Measurements from ENCODE around the gene CACNA2D2.

Gene CACNA2D2

DNA sequence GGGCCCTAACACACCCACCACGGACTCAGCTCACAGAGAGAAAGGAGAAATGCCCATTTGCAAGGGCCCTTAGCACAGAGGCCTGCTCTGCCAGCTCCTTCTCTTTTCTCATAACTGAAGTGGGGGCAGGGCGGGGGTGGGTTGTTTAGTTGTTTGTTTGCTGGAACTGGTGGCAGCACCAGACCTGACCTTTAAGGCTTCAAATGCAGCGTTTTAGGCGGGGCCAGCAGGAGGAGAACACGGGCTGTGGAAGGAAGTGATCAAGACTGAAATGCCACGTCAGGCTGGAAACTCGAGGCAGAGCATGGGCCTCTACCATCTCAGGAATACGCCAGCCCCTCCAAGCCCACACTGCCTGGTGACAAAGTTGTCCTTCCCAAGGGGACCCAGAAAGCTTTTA is 9.3 kb downstream of the CACNA2D2 start:
- DNase-seq = no peak

DNA sequence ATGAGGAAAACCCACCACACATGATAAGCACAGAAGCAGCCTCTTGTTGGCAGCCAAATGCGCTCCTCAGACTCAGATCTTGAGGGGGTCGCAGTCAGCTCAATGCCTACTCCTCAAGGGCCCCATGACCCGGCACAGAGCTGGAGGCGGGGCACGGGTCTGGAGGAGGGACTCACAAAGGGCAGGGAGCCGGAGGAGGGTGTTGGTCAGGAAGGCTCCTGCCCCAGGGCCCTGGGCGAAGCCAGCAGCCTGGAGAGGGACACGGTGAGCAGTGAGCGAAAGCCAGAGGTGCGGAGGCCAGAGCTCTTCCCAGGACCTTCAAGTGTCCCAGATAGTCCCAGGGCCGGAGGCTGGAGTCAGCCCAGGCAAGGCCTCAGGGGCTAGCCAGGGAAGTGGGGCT is 9.8 kb downstream of the CACNA2D2 start:
- DNase-seq = no peak

DNA sequence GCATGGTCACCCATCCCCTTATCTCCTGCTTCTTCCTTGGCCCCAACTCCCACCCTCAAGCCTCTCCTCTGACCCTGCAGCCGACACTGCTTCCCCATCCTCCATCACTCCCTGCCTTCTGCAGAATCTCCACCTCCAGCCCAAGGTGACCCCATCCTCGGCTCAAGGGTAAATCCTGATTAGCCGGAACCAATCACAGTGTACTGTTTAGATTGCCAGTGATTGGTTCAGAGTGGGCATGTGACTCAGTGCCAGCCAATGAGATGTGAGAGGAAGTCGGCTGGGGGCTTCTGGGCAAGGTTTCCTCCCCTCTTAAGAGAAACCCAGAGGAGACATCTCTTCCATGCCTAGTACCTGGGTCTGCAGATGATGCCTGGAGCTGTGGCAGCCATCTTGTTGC is 10.3 kb downstream of the CACNA2D2 start:
- no peak for DNase-seq

DNA sequence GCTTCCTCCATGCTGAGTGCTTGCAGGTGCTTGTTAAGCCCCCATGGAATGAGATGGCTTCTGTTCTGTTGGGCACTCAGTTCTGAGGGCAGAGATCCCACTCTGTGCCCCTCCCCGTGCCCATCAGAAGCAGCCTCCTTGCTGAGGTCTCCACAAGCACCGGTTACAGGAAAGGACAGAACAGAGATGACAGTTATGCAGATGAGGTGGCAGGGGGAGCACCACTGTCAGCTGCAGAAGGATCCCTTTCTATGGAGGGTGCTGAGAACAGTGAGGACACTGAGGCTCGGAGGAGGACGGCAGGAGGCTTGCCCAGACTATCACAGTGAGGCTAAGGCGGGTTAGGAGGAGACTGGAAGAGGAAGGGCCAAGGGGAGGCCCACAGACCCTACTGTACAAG is 12.4 kb downstream of the CACNA2D2 start:
- no peak for DNase-seq

DNA sequence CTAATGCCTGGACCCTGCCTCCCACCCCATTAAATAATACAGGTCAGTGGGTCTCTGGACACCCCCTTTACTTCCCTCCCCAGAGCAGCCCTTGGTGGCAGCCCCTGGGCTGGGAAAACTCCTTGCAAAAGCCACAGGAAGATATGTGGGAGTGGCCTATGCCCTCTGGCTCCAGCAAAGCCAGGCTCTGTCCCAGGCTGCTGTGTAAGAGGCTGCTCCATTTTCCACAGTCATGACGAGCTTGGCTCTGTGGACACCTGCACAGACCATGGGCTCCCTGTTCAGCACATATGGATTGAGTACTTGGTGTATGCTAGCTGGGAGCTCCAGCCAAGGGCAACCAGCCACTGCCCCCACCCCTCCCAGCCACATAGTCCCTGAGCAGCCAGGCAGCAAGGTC is 13.0 kb downstream of the CACNA2D2 start:
- no peak for DNase-seq

DNA sequence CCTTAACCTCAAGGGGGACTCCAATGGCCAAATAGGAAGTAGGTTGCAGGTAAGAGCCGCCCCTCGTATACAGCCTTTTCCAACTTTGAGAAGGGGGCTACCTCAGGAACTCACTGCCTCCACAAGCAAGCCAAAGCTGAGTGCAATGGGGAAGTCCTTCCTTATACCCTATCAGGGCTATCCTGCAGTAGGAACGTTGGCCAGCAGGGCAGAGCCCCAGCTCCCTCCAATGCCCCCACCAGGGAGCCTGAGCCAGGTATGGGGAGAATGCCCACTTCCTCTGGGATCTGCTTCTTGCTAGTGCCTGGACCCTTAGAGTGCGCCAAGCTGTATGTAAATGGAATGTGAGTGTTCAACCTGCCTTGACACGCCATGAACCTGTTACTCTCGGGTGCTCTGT is 16.3 kb downstream of the CACNA2D2 start:
- DNase-seq = no peak

DNA sequence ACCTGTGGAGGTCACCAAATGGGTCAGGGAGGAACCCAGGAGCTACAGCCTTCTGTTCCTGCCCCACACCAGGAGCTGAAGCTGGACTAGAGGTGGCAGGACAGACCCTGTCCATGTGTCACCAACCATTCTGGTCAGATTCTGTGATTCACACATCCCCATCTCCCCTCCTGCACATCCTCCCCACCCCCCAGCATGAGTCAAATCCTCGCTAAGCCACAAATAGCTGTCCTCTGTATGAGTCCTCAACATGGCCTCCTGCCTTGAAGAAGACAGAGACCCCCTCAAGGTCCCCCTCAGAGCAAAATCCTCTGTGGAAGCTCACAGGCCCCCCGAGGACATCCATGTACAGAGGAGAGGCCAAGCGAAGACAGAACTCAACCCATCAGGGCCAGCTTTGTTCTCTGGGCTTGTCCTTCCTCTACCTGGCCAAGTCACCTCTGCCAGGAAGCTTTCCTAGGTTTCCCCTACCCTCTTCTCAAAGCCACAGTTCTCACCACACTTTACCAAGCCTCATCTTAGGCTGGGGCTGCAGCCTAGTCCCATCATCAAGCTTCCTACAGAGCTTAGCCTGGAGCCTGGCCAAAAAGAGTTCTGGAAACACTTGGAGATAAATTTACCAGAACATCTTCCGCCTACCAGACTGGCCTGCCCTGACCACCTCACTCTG is 17.1 kb downstream of the CACNA2D2 start:
- no peak for DNase-seq

DNA sequence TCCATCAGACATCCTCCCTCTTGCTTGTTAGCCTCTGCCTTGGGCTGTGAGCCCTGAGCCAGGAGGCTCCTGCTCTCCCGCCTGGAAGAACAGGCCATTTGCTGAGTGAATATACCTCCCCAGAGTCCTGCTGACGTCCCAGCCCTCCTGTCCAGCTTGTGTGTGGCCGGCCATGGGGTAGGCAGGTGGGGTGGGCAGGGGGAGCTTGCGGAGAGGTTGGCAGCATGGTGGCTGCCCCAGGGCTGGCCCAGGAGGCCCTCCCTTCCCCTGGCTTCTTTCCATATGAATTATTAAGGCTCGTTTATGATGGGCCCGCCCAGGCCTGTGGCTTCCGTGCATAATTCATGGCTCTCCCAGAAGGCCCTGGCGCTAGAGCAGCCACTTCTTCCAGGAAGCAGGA is 18.7 kb downstream of the CACNA2D2 start:
- DNase-seq = no peak

DNA sequence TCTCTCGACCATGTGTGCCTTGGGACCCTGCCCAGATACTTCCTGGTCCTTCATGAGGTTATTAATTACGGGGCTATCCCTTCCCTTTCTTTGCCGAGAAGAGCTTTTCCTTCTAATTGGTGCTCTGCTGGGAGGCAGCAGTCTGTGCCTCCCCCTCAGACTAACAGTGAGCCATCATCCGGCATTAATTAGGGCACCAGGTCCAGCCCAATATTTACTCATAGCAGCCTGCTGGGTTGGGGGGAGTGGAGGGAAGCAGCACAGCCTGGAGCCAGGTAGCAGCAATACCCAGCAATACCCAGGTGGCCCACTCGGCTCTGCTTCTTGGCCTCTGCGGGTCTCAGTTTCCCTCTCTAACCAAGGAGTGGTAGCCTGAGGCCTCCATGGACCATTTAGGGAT is 20.1 kb downstream of the CACNA2D2 start:
- DNase-seq = no peak

DNA sequence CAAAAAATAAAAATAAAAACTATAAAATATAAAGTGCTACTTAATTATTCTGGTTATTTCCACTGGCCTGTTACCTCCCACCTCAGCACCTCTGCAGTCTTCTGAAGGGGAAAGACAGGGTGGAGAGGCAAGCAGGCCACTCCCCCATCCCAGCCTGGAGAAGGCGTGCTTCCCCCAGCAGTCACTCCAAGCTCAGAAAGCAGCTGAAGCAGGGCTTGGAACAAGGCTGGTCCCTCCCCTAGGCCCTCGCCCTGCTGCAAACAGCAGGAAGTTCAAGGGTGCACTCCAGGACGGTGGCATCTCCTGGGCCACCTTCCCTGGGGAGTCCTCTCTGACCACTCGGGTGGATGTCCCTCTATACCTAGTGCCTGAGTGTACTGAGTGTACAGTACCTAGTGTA is 21.4 kb downstream of the CACNA2D2 start:
- no peak for DNase-seq

DNA sequence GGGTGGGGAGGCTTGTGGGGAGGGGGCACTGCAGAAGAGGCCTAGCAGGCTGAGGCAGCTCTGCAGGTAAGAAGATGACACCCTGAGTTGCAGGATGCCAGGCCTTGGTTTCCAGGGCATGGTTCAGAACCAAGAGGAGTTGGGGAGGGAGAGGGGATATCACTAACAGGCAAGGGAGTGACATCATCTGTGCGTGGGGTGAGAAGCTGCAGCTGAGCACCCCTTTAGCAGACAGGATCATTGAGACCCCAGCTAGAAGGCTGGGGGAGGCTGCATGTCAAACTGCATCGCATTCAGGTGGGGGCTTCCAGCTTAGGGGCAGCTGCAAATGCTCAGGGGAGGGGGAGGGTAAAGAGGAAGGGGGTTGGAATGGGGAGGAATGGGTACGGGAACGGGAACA is 23.0 kb downstream of the CACNA2D2 start:
- DNase-seq = no peak

DNA sequence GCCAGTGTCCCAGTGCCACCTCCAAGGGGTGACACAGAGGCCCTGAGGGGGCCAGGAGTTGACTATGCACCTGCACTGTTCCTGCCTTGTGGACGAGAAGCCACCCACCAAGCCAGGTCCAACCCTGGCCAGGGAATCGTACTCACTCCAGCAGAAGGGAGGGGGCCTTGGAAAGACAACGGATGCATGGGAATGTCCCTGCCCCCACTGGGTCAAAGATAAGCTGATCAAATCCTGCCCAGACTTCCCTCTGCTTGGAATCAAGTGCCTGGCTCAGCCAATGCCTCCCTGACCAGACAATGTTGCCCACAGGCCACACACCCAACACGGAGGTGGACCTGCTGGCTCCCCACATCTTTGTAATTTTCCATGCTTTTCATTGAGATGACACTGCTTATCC is 23.9 kb downstream of the CACNA2D2 start:
- no peak for DNase-seq

DNA sequence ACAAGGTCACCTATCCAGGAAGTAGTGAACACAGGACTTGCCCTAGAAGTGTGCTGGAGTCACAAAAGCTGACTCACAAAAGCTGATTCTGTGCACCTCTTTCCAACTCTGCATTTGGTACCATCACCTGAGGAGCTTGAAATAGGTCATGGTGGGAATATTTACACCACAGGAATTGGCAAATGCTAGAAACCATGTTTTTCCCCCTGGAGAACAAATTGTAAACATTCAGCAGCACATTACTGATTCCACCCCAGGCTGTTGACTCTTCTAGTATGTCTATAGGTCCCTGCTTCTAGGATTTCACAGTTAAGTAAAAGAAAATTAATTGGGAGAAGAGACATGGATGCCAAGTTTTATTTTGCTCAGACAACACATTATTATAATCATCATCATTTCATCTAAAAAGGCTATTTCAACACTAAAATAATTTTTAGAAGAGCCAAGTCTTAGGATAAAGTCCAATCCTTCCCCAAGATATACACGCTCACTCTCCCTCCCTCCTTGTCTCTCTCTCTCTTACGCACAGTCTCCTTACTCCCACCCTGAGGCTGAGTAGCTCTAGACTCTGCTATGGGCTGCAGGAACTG is 24.7 kb downstream of the CACNA2D2 start:
- DNase-seq = no peak

DNA sequence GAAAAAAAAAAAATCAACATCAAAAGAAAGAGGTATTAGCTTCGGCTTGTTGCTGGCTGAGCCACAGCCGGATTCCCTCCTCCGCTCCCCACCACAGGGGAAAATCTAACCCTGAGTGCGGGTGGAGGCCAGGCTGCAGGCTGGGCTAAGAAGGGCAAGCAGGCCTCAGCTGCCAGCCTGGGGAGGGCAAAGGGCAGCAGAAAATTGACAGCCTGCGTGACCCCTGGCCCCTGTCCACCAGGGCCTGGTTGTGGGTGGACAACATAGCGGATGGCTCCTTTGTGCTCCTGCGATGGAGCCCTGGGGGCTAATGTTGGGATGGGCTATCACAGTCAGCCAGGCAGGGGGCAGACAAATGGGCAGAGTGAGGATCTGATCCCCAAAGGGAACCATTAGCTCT is 25.4 kb downstream of the CACNA2D2 start:
- DNase-seq = no peak

DNA sequence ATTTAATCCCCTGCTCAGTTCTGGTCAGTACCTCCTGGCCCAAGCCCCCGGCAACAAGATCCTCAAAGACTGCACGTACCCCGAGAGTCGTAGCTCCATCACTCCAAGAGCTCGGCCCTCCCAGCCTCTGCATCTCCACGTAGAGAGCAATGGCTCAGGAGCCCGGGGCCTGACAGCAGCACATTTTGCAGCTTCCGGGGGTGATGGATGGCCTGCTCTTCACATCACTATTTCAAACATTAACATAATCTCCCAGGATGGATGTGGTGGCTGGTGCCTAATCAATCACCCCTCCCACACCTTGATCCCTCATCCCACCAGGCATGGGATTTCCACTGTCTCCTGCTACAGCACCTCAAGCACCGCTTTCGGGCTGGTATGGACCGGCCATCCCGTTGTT is 28.1 kb downstream of the CACNA2D2 start:
- no peak for DNase-seq

DNA sequence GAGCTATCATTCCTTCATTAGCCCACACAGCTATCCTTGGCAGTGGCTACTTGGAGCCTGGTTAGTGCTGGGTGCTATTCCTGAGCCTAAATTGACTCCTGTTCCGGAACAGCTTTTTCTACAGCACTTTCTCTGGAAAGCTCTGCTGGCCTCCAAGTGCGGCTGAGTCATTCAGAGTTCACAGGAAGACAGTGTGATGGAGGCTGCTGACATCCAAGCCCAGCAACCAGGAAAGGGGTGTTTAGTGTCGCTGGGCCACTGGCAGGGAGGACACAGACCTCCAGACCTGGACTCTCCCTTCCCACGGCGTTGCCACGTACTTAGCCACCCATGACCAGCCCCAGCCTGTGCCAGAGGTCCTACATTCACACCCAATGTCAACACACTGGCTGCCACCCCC is 28.7 kb downstream of the CACNA2D2 start:
- no peak for DNase-seq

DNA sequence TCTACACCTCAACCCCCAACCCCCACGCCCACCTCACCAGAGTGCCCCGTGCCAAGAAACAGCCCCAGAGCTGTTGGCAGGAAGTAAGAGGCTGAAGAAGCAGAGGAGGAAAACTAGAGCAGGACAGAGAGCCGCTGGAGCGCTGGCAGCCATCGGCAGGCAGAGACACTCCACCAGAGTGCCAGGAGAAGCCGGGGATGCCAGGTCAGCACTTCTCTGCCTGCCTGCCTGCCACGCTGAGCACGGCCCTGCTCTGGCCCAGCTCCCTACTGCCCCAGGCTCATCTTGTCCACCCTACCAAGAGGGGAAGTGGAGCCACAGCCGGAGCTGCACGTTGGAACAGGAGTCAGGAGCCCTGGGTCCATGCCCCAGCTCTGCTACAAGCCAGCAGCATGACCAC is 29.7 kb downstream of the CACNA2D2 start:
- DNase-seq = no peak

DNA sequence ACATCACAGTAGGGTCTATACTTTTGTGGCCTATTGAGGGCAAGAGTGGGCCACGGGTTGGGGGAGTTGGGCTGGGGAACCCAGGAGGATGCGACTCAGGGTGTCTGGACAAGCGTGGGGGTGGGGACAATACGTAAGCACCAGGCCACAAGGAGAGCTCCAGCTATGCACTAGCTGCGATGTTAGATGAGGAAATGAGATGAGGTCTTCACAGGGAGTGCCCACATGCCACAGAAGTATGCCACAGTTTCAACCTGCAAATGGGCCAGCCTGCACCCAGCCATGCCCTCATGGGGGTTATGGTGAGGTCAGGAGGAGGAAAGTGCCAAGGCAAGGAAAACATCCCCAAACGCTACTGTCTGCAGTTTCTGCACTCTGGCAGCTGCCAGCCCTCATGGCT is 30.5 kb downstream of the CACNA2D2 start:
- DNase-seq = peak; percentile 6

DNA sequence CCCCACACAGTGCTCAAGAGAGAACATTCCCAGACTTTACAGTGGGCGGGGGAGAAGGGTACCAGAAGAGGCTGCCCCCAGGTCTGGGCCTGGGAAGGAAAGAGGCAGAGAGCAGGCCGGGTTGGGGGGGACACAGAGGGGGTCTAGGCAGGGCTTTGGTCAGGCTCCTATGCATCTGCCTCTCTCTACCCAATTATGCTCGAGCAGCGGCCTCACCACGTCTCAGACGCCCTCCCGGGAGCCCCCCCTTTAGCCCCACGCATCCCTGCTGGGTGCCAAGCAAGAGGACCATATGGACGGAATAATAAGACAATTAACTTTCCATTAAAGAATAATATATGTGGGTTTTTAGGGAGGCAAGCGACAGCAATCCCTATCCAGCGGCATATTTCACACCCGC is 32.8 kb downstream of the CACNA2D2 start:
- no peak for DNase-seq

DNA sequence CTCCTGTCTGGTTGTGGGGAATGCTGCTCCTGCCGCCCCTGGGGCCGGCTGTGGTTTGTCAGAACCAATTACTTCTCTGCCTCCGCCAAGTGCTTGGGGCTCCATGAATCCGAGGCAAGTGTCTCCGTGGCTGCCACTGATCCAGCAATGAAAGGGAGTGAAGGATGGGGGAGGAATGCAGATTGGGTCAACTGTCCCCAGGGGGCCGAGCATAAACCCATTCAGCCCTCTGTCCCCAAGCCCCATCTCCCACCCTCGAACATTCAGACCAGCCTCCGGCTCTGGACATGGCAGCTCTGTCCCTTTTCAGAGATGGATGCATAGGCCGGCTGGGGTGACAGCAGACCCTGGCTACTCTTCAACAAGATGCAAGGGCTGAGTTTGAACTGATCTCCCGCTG is 35.5 kb downstream of the CACNA2D2 start:
- no peak for DNase-seq

DNA sequence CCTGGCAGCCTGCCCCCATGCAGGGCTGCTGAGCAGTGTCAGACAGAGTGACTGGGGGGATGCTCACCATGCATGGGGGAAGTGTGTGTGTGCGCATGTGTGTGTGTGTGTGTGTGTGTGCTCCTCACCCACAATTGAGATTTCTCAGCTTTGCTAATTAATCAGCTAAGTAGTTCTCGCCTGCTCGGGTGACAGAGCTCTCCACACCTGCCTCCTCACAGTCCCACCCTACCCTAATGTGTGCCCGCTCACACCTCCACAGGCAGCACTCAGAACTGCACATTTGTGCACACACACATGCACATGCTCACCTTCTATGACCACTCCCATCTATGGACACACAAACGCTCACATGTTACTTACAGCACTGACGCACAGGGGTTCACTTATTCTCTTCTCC is 37.3 kb downstream of the CACNA2D2 start:
- no peak for DNase-seq

DNA sequence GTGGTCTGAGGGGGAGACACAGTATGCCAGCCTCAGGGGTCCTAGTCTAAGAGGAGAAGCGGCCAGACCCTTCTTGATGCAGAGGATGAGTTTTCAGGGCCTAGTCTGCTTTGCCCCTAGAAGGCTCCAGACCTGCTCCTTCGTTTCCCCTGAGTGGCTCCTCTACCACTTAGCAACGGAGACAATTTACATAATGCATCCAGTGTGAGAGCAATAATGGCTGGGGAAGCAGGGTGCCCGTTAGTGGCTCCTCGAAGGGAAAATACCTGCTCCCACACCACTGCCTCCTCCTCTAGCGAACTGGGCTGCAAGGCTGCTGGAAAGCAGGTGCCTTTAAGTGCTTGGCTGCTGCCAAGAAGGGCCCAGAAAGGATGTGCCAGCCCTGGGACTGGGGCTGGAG is 38.9 kb downstream of the CACNA2D2 start:
- DNase-seq = no peak

DNA sequence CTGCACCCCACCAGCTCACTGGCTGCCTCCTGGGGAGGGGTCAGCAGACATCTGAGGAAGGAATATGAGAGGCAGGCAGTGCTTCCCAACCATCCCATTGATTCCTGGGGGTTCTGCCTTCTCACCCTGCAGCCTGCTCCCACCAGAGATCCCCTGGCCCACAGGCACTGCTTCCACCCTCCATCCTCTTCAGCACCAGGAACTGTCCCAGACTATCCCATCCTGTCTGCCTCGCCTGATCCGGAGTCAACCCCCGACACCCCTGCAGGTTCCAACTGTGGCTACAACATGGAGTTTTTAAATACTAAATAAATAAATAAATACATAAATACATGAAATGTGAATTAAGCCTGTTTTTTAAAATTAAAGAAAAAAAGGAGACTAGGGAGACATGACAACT is 43.6 kb downstream of the CACNA2D2 start:
- DNase-seq = no peak

DNA sequence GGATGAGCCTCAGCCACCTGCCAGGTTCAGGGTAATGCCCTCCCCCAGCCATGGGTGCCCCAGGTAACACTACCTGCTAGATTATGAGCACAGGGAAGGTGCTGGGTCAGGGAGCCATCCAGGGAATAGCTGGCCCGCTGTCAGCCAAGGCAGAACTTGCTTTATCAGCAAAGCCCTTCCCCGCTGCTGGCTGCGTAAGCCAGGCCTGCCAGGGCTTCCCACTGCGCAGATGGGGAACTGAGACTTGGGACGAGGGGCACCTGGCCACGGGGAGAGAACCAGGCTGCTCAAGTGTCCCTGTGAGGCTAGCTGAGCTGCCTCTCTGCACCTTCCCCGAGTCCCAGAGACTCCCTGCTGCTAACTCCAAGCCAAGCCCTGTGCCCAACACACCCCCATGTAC is 45.4 kb downstream of the CACNA2D2 start:
- no peak for DNase-seq

Measured in T-helper 9 cell (primary cell).